Activated naive CD8-positive, alpha-beta T cell treated with anti-CD3 and anti-CD28 coated beads, Interleukin-2, amount 50 U/mL, for 24 hours (primary cell): ENCODE results near the gene MRPS33.
"Not testable (repeated sequence)": the region's sequence is repeated elsewhere in the genome, so short reads cannot be mapped to it uniquely, and the experiment has no call there.

Experiments used
- ATAC-seq: fragments of 150-1000 bp; cut with Tn5 transposase; one replicate; pipeline ENCODE4 v1.10.0; 2021
- DNase-seq: peaks from one replicate; pipeline ENCODE4 v3.0.0; 2021
- H3K27ac Mint-ChIP-seq: one replicate; pipeline ENCODE4 v1.8.0; 2021; ENCODE audit warnings: mild to moderate bottlenecking, mixed read lengths
- H3K27me3 Mint-ChIP-seq: one replicate; pipeline ENCODE4 v1.8.0; 2021; ENCODE audit warnings: mixed read lengths
- H3K36me3 Mint-ChIP-seq: one replicate; pipeline ENCODE4 v1.8.0; 2021; ENCODE audit warnings: low read depth, mixed read lengths
- H3K4me1 Mint-ChIP-seq: one replicate; pipeline ENCODE4 v1.8.0; 2021; ENCODE audit warnings: mixed read lengths
- H3K4me3 Mint-ChIP-seq: one replicate; pipeline ENCODE4 v1.8.0; 2021; ENCODE audit warnings: mild to moderate bottlenecking, moderate library complexity, mixed read lengths
- H3K9me3 Mint-ChIP-seq: one replicate; pipeline ENCODE4 v1.8.0; 2021; ENCODE audit warnings: mixed read lengths

MRPS33 gene

GRCh38 chr7:141014524-141015395 is at the start of gene MRPS33:
Gene MRPS33 (minus strand): TSS chr7:141014952. CDS start chr7:141010633, 4,319 bp downstream.
- H3K9me3 Mint-ChIP-seq: peaks cover 7% of the 10 kb centered on the region
- H3K4me1 Mint-ChIP-seq: peaks cover 33% of the 10 kb centered on the region
- peak within 1 kb of the TSS; percentile 99 for H3K27ac Mint-ChIP-seq
- H3K36me3 Mint-ChIP-seq: peaks cover 11% of the 10 kb centered on the region
- ATAC-seq (peak; percentile 99), DNase-seq (peak; percentile 95)
- peaks cover 10% of the 10 kb centered on the region for H3K27me3 Mint-ChIP-seq
- H3K4me3 Mint-ChIP-seq: peak within 1 kb of the TSS; percentile 96

- ATAC-seq (no peak), DNase-seq (no peak)
- peaks cover 6% of the 10 kb centered on the region for H3K9me3 Mint-ChIP-seq
- H3K4me3 Mint-ChIP-seq: no peak overlapping the region
- no peaks in the 10 kb centered on the region for H3K36me3 Mint-ChIP-seq
- H3K4me1 Mint-ChIP-seq: peaks cover 15% of the 10 kb centered on the region
- peaks cover 6% of the 10 kb centered on the region for H3K27me3 Mint-ChIP-seq
- no peak overlapping the region for H3K27ac Mint-ChIP-seq
These were observed 43.0 kb upstream of the MRPS33 start for GRCh38 chr7:141057788-141058187.

DNA sequence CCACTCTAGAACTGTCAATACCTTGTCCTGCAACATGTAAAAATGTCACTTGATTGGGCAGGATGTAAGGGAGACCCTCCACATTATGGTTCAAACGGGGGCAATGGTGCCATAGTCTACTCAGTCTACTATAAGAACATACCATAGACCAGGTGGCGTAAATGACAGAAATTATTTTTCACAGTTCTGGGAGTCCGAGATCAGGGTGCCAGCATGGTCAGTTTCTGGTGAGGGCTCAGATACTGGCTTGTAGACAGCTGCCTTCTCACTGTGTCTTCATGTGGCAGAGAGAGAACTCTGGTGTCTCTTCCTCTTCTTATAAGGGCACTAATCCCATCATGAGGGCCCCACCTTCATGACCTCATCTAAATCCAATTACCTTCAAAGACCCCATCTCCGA is 40.4 kb upstream of the MRPS33 start:
- Mint-ChIP-seq H3K4me1 (peaks cover 19% of the 10 kb centered on the region), H3K4me3 (no peak overlapping the region), H3K9me3 (peaks cover 6% of the 10 kb centered on the region), H3K36me3 (no peaks in the 10 kb centered on the region), H3K27me3 (peaks cover 4% of the 10 kb centered on the region), H3K27ac (no peak overlapping the region)
- DNase-seq (no peak), ATAC-seq (no peak)

DNA sequence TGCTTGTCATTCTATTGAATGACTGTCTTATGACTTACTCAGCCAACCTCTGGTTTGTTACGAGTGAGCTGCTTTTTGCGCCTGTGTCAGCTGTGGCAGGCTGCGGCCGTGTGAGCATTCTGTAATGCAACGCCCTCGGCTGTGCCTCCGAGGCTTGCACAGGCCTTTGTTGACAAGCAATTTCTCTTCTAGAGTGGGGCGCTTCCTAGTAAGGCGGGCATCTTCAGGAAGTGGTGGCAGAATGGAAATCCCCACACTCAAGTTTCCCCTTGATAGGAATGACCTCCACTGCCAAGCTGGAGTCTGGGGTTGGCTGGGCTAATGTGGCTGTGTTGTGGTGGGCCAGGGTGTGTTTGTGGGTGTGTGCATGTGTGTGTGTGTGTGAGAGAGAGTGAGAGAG is 38.9 kb upstream of the MRPS33 start:
- DNase-seq: peak; percentile 49
- Mint-ChIP-seq H3K27ac (peak overlapping the region; percentile 79), H3K9me3 (peaks cover 6% of the 10 kb centered on the region), H3K27me3 (peaks cover 4% of the 10 kb centered on the region), H3K4me3 (peak overlapping the region; percentile 44), H3K36me3 (no peaks in the 10 kb centered on the region), H3K4me1 (peaks cover 19% of the 10 kb centered on the region)
- ATAC-seq: peak; percentile 94

- no peaks in the 10 kb centered on the region for H3K36me3 Mint-ChIP-seq
- no peaks in the 10 kb centered on the region for H3K9me3 Mint-ChIP-seq
- H3K27me3 Mint-ChIP-seq: peaks cover 19% of the 10 kb centered on the region
- DNase-seq: no peak
- ATAC-seq: no peak
- H3K4me1 Mint-ChIP-seq: no peaks in the 10 kb centered on the region
- no peak overlapping the region for H3K27ac Mint-ChIP-seq
- no peak overlapping the region for H3K4me3 Mint-ChIP-seq
These were observed 31.3 kb upstream of the MRPS33 start for GRCh38 chr7:141045842-141046620.

GRCh38 chr7:141045126-141045841 is 30.5 kb upstream of the MRPS33 start:
- Mint-ChIP-seq H3K9me3 (no peaks in the 10 kb centered on the region), H3K36me3 (no peaks in the 10 kb centered on the region), H3K27ac (no peak overlapping the region), H3K27me3 (peaks cover 23% of the 10 kb centered on the region), H3K4me1 (no peaks in the 10 kb centered on the region), H3K4me3 (no peak overlapping the region)
- DNase-seq (no peak), ATAC-seq (no peak)

DNA sequence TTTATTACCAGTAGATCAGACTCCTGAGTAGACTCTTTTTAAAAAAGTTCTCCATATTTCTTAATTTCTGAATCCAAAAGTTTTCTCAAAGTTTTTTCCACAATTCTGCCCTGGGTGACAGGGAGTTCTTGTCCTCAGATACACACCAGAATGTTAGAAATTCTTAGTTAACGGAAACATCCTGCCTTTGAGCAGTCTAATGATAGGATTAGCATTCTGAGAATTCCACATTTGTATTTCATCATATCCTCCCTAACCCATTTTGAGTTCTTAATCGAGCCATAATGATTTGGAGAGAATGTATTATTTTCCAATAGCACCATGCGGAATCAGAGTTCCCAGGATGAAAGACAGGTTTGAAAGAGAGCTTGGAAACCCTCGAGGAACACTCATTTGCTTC is 28.9 kb upstream of the MRPS33 start:
- H3K27me3 Mint-ChIP-seq: peaks cover 26% of the 10 kb centered on the region
- no peak overlapping the region for H3K27ac Mint-ChIP-seq
- ATAC-seq (no peak), DNase-seq (no peak)
- no peaks in the 10 kb centered on the region for H3K36me3 Mint-ChIP-seq
- no peaks in the 10 kb centered on the region for H3K4me1 Mint-ChIP-seq
- H3K9me3 Mint-ChIP-seq: no peaks in the 10 kb centered on the region
- no peak overlapping the region for H3K4me3 Mint-ChIP-seq

DNA sequence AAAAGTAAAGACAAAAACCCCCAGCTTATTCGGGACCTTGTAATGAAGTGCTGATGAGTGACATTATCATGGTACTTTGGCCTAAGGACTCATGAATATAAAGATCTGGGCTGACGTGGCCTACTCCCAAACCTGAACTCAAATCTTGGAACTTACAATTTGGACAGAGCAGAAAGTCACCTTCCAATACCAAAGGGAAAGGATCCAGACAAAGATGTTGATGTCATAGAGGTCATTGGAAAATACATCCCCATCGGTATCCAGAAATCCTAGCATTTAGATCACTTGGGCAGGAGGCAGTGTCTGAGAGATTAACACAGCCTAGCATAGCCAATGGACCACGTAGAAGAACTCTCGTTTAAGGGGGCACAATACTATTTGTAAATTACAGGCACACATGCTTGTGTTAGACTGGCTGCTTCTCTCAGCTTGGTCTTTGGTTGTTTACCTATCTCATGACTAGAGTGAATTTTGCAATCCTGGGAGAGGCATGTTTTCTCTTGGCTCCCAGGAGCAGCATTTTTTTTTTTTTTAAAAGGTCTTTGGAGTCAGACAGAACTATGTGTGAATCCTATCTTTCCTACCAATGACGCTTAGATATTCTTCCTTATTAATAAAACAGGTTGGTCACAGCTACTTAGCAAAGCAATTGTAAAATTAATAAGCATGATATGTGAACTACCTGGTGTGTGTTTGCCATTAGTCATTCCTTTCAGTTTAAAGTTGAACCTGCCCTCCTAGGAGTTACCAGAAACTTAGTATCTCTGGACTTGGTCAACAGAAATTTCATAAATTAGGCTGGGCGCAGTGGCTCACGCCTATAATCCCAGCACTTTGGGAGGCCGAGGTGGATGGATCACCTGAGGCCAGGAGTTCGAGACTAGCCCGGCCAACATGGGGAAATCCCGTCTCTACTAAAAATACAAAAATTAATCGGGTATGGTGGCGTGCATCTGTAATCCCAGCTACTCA is 27.8 kb upstream of the MRPS33 start:
- H3K27me3 Mint-ChIP-seq: peaks cover 23% of the 10 kb centered on the region
- ATAC-seq (no peak), DNase-seq (no peak)
- no peaks in the 10 kb centered on the region for H3K4me1 Mint-ChIP-seq
- no peaks in the 10 kb centered on the region for H3K36me3 Mint-ChIP-seq
- no peak overlapping the region for H3K27ac Mint-ChIP-seq
- no peak overlapping the region for H3K4me3 Mint-ChIP-seq
- H3K9me3 Mint-ChIP-seq: no peaks in the 10 kb centered on the region

DNA sequence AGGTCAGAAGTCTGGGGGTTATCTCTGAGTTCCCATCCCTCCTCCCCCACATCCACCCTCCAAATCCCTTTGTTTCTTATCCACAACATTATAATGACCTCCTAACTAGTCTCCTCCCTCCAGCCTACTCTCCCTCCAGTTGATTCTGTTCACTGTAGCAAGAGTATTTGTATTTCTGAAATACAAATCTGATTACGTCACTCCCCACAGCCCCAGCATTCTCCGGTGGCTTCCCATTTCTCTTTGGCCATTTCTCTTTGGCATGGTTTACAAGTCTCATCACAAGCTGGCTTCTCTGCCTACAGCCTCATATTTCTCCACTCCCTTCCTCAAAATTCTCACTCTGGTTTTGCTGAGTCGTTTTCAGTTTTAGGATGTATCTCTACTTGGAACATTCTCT is 24.6 kb upstream of the MRPS33 start:
- no peak for ATAC-seq
- H3K27me3 Mint-ChIP-seq: peaks cover 16% of the 10 kb centered on the region

GRCh38 chr7:141038100-141038499 is 23.3 kb upstream of the MRPS33 start:
- ATAC-seq, H3K27ac Mint-ChIP-seq, H3K36me3 Mint-ChIP-seq, H3K4me1 Mint-ChIP-seq, H3K9me3 Mint-ChIP-seq, DNase-seq, H3K4me3 Mint-ChIP-seq: not testable (repeated sequence)
- peaks cover 13% of the 10 kb centered on the region for H3K27me3 Mint-ChIP-seq

More for the DNA sequence above, 24.6 kb upstream of the MRPS33 start:
- Mint-ChIP-seq H3K36me3 (peaks cover 1% of the 10 kb centered on the region), H3K4me3 (no peak overlapping the region), H3K27ac (no peak overlapping the region), H3K4me1 (no peaks in the 10 kb centered on the region), H3K9me3 (no peaks in the 10 kb centered on the region)
- DNase-seq: no peak

- H3K4me3 Mint-ChIP-seq, H3K4me1 Mint-ChIP-seq, DNase-seq, H3K27ac Mint-ChIP-seq, ATAC-seq, H3K36me3 Mint-ChIP-seq: not testable (repeated sequence)
- Mint-ChIP-seq H3K27me3 (peaks cover 23% of the 10 kb centered on the region), H3K9me3 (peaks cover 13% of the 10 kb centered on the region)
These were observed 18.0 kb upstream of the MRPS33 start for GRCh38 chr7:141032539-141033323.

GRCh38 chr7:141028767-141029166 is 14.0 kb upstream of the MRPS33 start:
- no peak for DNase-seq
- Mint-ChIP-seq H3K4me3 (no peak overlapping the region), H3K36me3 (peaks cover 3% of the 10 kb centered on the region), H3K27ac (no peak overlapping the region), H3K27me3 (peaks cover 20% of the 10 kb centered on the region), H3K4me1 (peaks cover 1% of the 10 kb centered on the region), H3K9me3 (peaks cover 34% of the 10 kb centered on the region)
- ATAC-seq: no peak

GRCh38 chr7:141027043-141027442 is 12.3 kb upstream of the MRPS33 start:
- Mint-ChIP-seq H3K4me1 (peaks cover 9% of the 10 kb centered on the region), H3K9me3 (peaks cover 36% of the 10 kb centered on the region), H3K27me3 (peaks cover 16% of the 10 kb centered on the region), H3K36me3 (peaks cover 3% of the 10 kb centered on the region), H3K27ac (no peak overlapping the region), H3K4me3 (no peak overlapping the region)
- no peak for ATAC-seq
- DNase-seq: no peak
